Right lobe of liver (tissue), 6 donors: ENCODE measurements around the gene TREML1. TPM values are rescaled to one million over a fixed set of nuclear protein-coding genes. Genes with fewer than 3 reads are reported as not detected.
A peak's percentile ranks its signal among the peaks of the same experiment; 100 is the strongest.
"Not testable (repeated sequence)": the region's sequence is repeated elsewhere in the genome, so short reads cannot be mapped to it uniquely, and the experiment has no call there.

Experiments used
- ATAC-seq, 4 donors: fragments of 200-7000 bp; cut with Tn5 transposase; one replicate each; pipeline ENCODE4 v1.9.1; 2020; ENCODE audit warnings: mild to moderate bottlenecking in 4 of 4, moderate library complexity in 4 of 4
- DNase-seq, 3 donors: peaks; one replicate each; pipeline ENCODE4 v3.0.0-alpha.2; 2020
- H3K27ac ChIP-seq, 3 donors: fragments of 200-600 bp; one replicate each; pipeline ENCODE4 v1.8.0; 2022
- H3K27me3 ChIP-seq, 2 donors: fragments of 200-600 bp; one replicate each; pipeline ENCODE4 v1.8.0; 2022
- H3K36me3 ChIP-seq, 4 donors: fragments of 200-600 bp; sonication (generic) in 1 of 4; one replicate each; pipeline versions ENCODE4 v1.5.1 to v1.8.0; 2017 to 2022; ENCODE audit warnings: control low read depth in 1 of 4
- H3K4me1 ChIP-seq, 4 donors: fragments of 200-600 bp; sonication (generic) in 1 of 4; one replicate each; pipeline versions ENCODE4 v1.5.1 to v1.8.0; 2017 to 2022; ENCODE audit warnings: control low read depth in 1 of 4
- H3K4me3 ChIP-seq, 3 donors: fragments of 200-600 bp; one replicate each; pipeline ENCODE4 v1.8.0; 2022
- H3K9me3 ChIP-seq, 4 donors: fragments of 200-600 bp; sonication (generic) in 1 of 4; one replicate each; pipeline versions ENCODE4 v1.5.1 to v1.8.0; 2017 to 2022; ENCODE audit warnings: control low read depth in 1 of 4
- CTCF ChIP-seq, 4 donors: fragments of 200-600 bp in 3 of 4; fragments of 450-650 bp in 1 of 4; IDR thresholded peaks; one replicate each; pipeline versions ENCODE4 v1.5.1 to v1.8.0; 2016 to 2022; ENCODE audit warnings: antibody characterized with exemption in 4 of 4, mild to moderate bottlenecking in 2 of 4
- POLR2A ChIP-seq: fragments of 450-650 bp; IDR thresholded peaks from one replicate; pipeline ENCODE4 v1.6.1; 2017; ENCODE audit warnings: antibody characterized with exemption, mild to moderate bottlenecking
- WGBS: methylation state at CpG from one replicate; pipeline ENCODE4 v1.1.6; 2018; ENCODE audit warnings: low coverage, low lambda C conversion rate; ENCODE audit not compliant: insufficient coverage; ENCODE audit errors: missing lambda C conversion rate; 5-methylcytosine and 5-hydroxymethylcytosine counted together
- intact Hi-C, 2 donors: fragments of 100-400 bp; cut with DNase I; formaldehyde crosslinking; loops; one replicate each; pipeline versions ENCODE4 v1.11.2 to v1.14.1; 2022
- total RNA-seq, 6 experiments: library from RNA; depleted of rRNA in 2 of 6; stranded (reverse); fragments of >200 nt in 2 of 6; fragmentation: NEBNext Ultra II Directional in 3 of 6; extraction: Animal tissue kit (Norgen Biotek cat#: 25700) in 3 of 6; gene quantifications; one replicate each; pipeline versions ENCODE4 v1.1.0 to v1.2.4, GENCODE V29; 2016 to 2023
- donor health status: DM: no; HTN: yes; CAD: no.
- donor health status: DM: no; HTN: no; CAD: no.
- donor health status: DM: no; HTN: no; CAD: no.
- donor health status: DM: no; HTN: yes; CAD: no.
- donor health status: DM: no; HTN: yes; CAD: no.

TREML1 gene
- total RNA-seq, 6 experiments from 2014 or later: 0.43 to 0.62 (median 0.46) TPM; not detected in 3

GRCh38 chr6:41193171-41193734, 39.1 kb upstream of the TREML1 start:
- no peak overlapping the region for H3K4me3 ChIP-seq
- H3K9me3 ChIP-seq: no peaks in the 10 kb centered on the region
- H3K36me3 ChIP-seq: no peaks in the 10 kb centered on the region
- no peak overlapping the region for H3K27ac ChIP-seq
- intact Hi-C loops: no loop called here
- DNase-seq: no peak
- TF ChIP-seq POLR2A (no peak), CTCF (IDR thresholded peaks at IDR 0.05) (no peak)
- ATAC-seq: no peak
- no peaks in the 10 kb centered on the region for H3K27me3 ChIP-seq
- WGBS: 38% methylated on average over 4 of the region's 5 CpGs
- H3K4me1 ChIP-seq: no peaks in the 10 kb centered on the region

GRCh38 chr6:41191569-41191968, 37.4 kb upstream of the TREML1 start:
- no peak overlapping the region for H3K27ac ChIP-seq
- no CpG with 5 or more reads among the region's 6 CpGs for WGBS
- no peaks in the 10 kb centered on the region for H3K36me3 ChIP-seq
- no peaks in the 10 kb centered on the region for H3K9me3 ChIP-seq
- no peaks in the 10 kb centered on the region for H3K4me1 ChIP-seq
- DNase-seq (no peak), ATAC-seq (peak; percentile 67 to 86 (median 68))
- H3K4me3 ChIP-seq: no peak overlapping the region
- no peak for TF ChIP-seq POLR2A
- peak in 3 of 4 donors; percentile 33 to 59 (median 37) for TF ChIP-seq CTCF (IDR thresholded peaks at IDR 0.05)
- intact Hi-C loops: no loop called here
- no peaks in the 10 kb centered on the region for H3K27me3 ChIP-seq

GRCh38 chr6:41190791-41191190, 36.6 kb upstream of the TREML1 start:
- Histone ChIP-seq H3K4me1 (no peaks in the 10 kb centered on the region), H3K27me3 (no peaks in the 10 kb centered on the region), H3K27ac (no peak overlapping the region), H3K9me3 (no peaks in the 10 kb centered on the region), H3K4me3 (no peak overlapping the region), H3K36me3 (no peaks in the 10 kb centered on the region)
- no peak for DNase-seq
- intact Hi-C loops: no loop called here
- no peak for TF ChIP-seq POLR2A
- TF ChIP-seq CTCF (IDR thresholded peaks at IDR 0.05): no peak
- no peak for ATAC-seq
- 13% methylated on average over 1 of the region's 3 CpGs for WGBS

DNA sequence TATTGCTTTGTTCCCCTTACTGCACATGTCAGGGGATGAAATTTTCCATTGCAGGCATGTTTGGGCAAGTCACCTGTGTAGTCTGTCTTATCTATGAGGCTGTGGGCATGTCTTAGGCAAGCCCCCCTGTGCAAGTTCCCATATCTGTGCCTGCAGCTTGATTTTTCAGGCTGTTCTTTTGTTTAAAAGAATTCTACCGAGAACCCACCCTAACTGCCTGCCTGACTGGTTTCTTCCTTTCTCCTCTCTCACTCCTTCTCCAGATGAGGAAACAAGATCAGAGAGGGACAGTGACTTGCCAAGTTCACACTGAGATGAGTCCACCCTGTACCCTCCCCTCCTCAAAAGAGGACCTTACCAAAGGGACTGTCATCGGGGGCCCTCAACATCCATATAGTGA, 35.8 kb upstream of the TREML1 start:
- Histone ChIP-seq H3K4me1 (no peaks in the 10 kb centered on the region), H3K27ac (no peak overlapping the region), H3K9me3 (no peaks in the 10 kb centered on the region), H3K27me3 (no peaks in the 10 kb centered on the region), H3K36me3 (no peaks in the 10 kb centered on the region), H3K4me3 (no peak overlapping the region)
- DNase-seq (no peak), ATAC-seq (no peak)
- TF ChIP-seq POLR2A (no peak), CTCF (IDR thresholded peaks at IDR 0.05) (no peak)
- intact Hi-C loops: no loop called here
- 68% methylated on average over 2 of the region's 2 CpGs for whole genome bisulfite sequencing

- intact Hi-C loops, H3K4me1 ChIP-seq, H3K27ac ChIP-seq, H3K9me3 ChIP-seq, H3K36me3 ChIP-seq, ATAC-seq, DNase-seq, H3K4me3 ChIP-seq, H3K27me3 ChIP-seq: not testable (repeated sequence)
Observed at GRCh38 chr6:41189046-41189445, 34.9 kb upstream of the TREML1 start.
